GM19238 (cell line): ENCODE results near the gene PIGK.

Experiments
- DNase-seq: peaks from one replicate; pipeline ENCODE4 v3.0.0; 2011; ENCODE audit warnings: low spot score; ENCODE audit not compliant: insufficient read length

Gene PIGK

DNA sequence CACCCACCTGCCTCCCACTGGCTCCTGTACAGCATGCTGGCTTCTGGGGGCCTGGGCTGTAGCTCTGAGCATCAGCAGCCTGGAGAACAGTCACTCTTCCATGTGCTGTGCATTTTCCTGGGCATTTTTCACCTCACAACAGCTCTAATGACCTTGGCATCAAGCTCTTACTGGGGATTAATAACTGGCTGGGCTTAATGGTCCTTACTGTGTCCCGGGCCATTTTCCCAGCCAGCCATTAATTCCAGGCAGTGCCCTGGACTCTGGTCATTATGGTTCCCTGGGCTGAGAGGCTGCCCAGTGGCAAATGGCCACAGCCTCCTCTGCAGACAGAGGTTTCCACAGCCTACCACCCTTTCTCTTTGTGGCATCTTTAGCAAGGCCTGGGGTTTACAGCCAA is 180.1 kb downstream of the PIGK start:
- no peak for DNase-seq
